Measurements from ENCODE around the gene EVL. TPM values are rescaled to one million over a fixed set of nuclear protein-coding genes. Genes with fewer than 3 reads are reported as not detected.

EVL gene
- total RNA-seq, 1 experiment from 2014 or later, result 82.9 TPM

GRCh38 chr14:100121643-100122480 lies 56.6 kb downstream of the EVL start:
- H3K4me1 ChIP-seq (ENCODE audit: insufficient read depth, low read length, poor library complexity, severe bottlenecking), result no peaks in the 10 kb centered on the region
- no peaks in the 10 kb centered on the region for H3K36me3 ChIP-seq (ENCODE audit: insufficient read depth, low read length, poor library complexity, severe bottlenecking)
- TF ChIP-seq EZH2 (IDR thresholded peaks at IDR 0.05; ENCODE audit: borderline replicate concordance, low read depth, low read length, poor library complexity, severe bottlenecking) (no peak), CTCF (conservative IDR thresholded peaks at IDR 0.05; ENCODE audit: low read depth, low read length) (no peak)
- CTCF ChIA-PET, result no interaction called here
- intact Hi-C loops (cut with micrococcal nuclease; ENCODE audit: unreplicated experiment), result no loop called here
- DNase-seq (ENCODE audit: low spot score), result no peak
- no TSS peak for BruUV-seq (replicated peaks)
- H3K9me3 ChIP-seq (ENCODE audit: low read depth, low read length, poor library complexity, severe bottlenecking), result no peaks in the 10 kb centered on the region
- H3K27me3 ChIP-seq (replicated peaks; ENCODE audit: insufficient read depth, low read depth, low read length, poor library complexity), result no peaks in the 10 kb centered on the region
- no peak overlapping the region for H3K27ac ChIP-seq (ENCODE audit: low read depth, low read length, poor library complexity, severe bottlenecking)
- no peak overlapping the region for H3K4me3 ChIP-seq (ENCODE audit: low read depth, low read length, poor library complexity, severe bottlenecking)
- POLR2A ChIA-PET (ENCODE audit: low non-redundant PET), result no interaction called here

- no peaks in the 10 kb centered on the region for H3K4me1 ChIP-seq (ENCODE audit: insufficient read depth, low read length, poor library complexity, severe bottlenecking)
- no peaks in the 10 kb centered on the region for H3K9me3 ChIP-seq (ENCODE audit: low read depth, low read length, poor library complexity, severe bottlenecking)
- POLR2A ChIA-PET (ENCODE audit: low non-redundant PET), result no interaction called here
- BruUV-seq (replicated peaks), result no TSS peak
- CTCF ChIA-PET, result no interaction called here
- H3K36me3 ChIP-seq (ENCODE audit: insufficient read depth, low read length, poor library complexity, severe bottlenecking), result no peaks in the 10 kb centered on the region
- TF ChIP-seq EZH2 (IDR thresholded peaks at IDR 0.05; ENCODE audit: borderline replicate concordance, low read depth, low read length, poor library complexity, severe bottlenecking) (no peak), CTCF (conservative IDR thresholded peaks at IDR 0.05; ENCODE audit: low read depth, low read length) (no peak)
- DNase-seq (ENCODE audit: low spot score), result no peak
- H3K4me3 ChIP-seq (ENCODE audit: low read depth, low read length, poor library complexity, severe bottlenecking), result no peak overlapping the region
- H3K27ac ChIP-seq (ENCODE audit: low read depth, low read length, poor library complexity, severe bottlenecking), result no peak overlapping the region
- intact Hi-C loops (cut with micrococcal nuclease; ENCODE audit: unreplicated experiment), result no loop called here
- no peaks in the 10 kb centered on the region for H3K27me3 ChIP-seq (replicated peaks; ENCODE audit: insufficient read depth, low read depth, low read length, poor library complexity)
Observed at GRCh38 chr14:100122481-100123223, 57.4 kb downstream of the EVL start.

- no peaks in the 10 kb centered on the region for H3K9me3 ChIP-seq (ENCODE audit: low read depth, low read length, poor library complexity, severe bottlenecking)
- no peaks in the 10 kb centered on the region for H3K27me3 ChIP-seq (replicated peaks; ENCODE audit: insufficient read depth, low read depth, low read length, poor library complexity)
- no peaks in the 10 kb centered on the region for H3K36me3 ChIP-seq (ENCODE audit: insufficient read depth, low read length, poor library complexity, severe bottlenecking)
- intact Hi-C loops (cut with micrococcal nuclease; ENCODE audit: unreplicated experiment), result no loop called here
- BruUV-seq (replicated peaks), result no TSS peak
- CTCF ChIA-PET, result no interaction called here
- no peak overlapping the region for H3K27ac ChIP-seq (ENCODE audit: low read depth, low read length, poor library complexity, severe bottlenecking)
- POLR2A ChIA-PET (ENCODE audit: low non-redundant PET), result no interaction called here
- H3K4me3 ChIP-seq (ENCODE audit: low read depth, low read length, poor library complexity, severe bottlenecking), result no peak overlapping the region
- DNase-seq (ENCODE audit: low spot score), result no peak
- TF ChIP-seq EZH2 (IDR thresholded peaks at IDR 0.05; ENCODE audit: borderline replicate concordance, low read depth, low read length, poor library complexity, severe bottlenecking) (no peak), CTCF (conservative IDR thresholded peaks at IDR 0.05; ENCODE audit: low read depth, low read length) (no peak)
- no peaks in the 10 kb centered on the region for H3K4me1 ChIP-seq (ENCODE audit: insufficient read depth, low read length, poor library complexity, severe bottlenecking)
Observed at GRCh38 chr14:100123618-100124017, 58.4 kb downstream of the EVL start.
